ENCODE measurements around the gene VANGL2. TPM values are rescaled to one million over a fixed set of nuclear protein-coding genes. Genes with fewer than 3 reads are reported as not detected.

VANGL2 gene
- total RNA-seq, 1 experiment from 2014 or later, result 0.26 TPM

GRCh38 chr1:160438317-160438918 is 38.1 kb downstream of the VANGL2 start:
- no peaks in the 10 kb centered on the region for H3K36me3 Mint-ChIP-seq (ENCODE audit: insufficient read depth, unreplicated experiment)
- ChIA-PET CTCF (interaction anchor here (0.7 kb wide), 1 partner anchor 238 kb away, joined by 3 read pairs; no protein-coding TSS in a partner anchor), POLR2A (no interaction called here)
- no peaks in the 10 kb centered on the region for H3K9me3 Mint-ChIP-seq (ENCODE audit: unreplicated experiment)
- H3K4me1 Mint-ChIP-seq (ENCODE audit: insufficient read depth, unreplicated experiment), result no peaks in the 10 kb centered on the region
- H3K27ac Mint-ChIP-seq (ENCODE audit: low read depth, unreplicated experiment), result no peak overlapping the region
- BruUV-seq (replicated peaks), result no TSS peak
- intact Hi-C loops (cut with micrococcal nuclease), result no loop called here
- H3K4me3 Mint-ChIP-seq (ENCODE audit: unreplicated experiment), result no peak overlapping the region
- TF ChIP-seq CTCF (IDR thresholded peaks at IDR 0.05; ENCODE audit: unreplicated experiment), result no peak
- no peak for DNase-seq (ENCODE audit: unreplicated experiment)
- peaks cover 37% of the 10 kb centered on the region for H3K27me3 Mint-ChIP-seq (ENCODE audit: insufficient read depth, unreplicated experiment)

GRCh38 chr1:160438935-160439334 is 38.6 kb downstream of the VANGL2 start:
- no TSS peak for BruUV-seq (replicated peaks)
- POLR2A ChIA-PET, result no interaction called here
- Mint-ChIP-seq H3K4me3 (ENCODE audit: unreplicated experiment) (no peak overlapping the region), H3K9me3 (ENCODE audit: unreplicated experiment) (no peaks in the 10 kb centered on the region), H3K27ac (ENCODE audit: low read depth, unreplicated experiment) (no peak overlapping the region), H3K4me1 (ENCODE audit: insufficient read depth, unreplicated experiment) (no peaks in the 10 kb centered on the region), H3K36me3 (ENCODE audit: insufficient read depth, unreplicated experiment) (no peaks in the 10 kb centered on the region), H3K27me3 (ENCODE audit: insufficient read depth, unreplicated experiment) (peaks cover 32% of the 10 kb centered on the region)
- no peak for DNase-seq (ENCODE audit: unreplicated experiment)
- intact Hi-C loops (cut with micrococcal nuclease), result no loop called here
- no peak for TF ChIP-seq CTCF (IDR thresholded peaks at IDR 0.05; ENCODE audit: unreplicated experiment)
- CTCF ChIA-PET, result interaction anchor here (0.6 to 0.7 kb wide), 2 partner anchors 10 to 237 kb away, joined by 3 read pairs; no protein-coding TSS in a partner anchor

- Mint-ChIP-seq H3K27me3 (ENCODE audit: insufficient read depth, unreplicated experiment) (peaks cover 24% of the 10 kb centered on the region), H3K9me3 (ENCODE audit: unreplicated experiment) (no peaks in the 10 kb centered on the region), H3K36me3 (ENCODE audit: insufficient read depth, unreplicated experiment) (no peaks in the 10 kb centered on the region), H3K4me3 (ENCODE audit: unreplicated experiment) (no peak overlapping the region), H3K4me1 (ENCODE audit: insufficient read depth, unreplicated experiment) (no peaks in the 10 kb centered on the region), H3K27ac (ENCODE audit: low read depth, unreplicated experiment) (no peak overlapping the region)
- no peak for TF ChIP-seq CTCF (IDR thresholded peaks at IDR 0.05; ENCODE audit: unreplicated experiment)
- no TSS peak for BruUV-seq (replicated peaks)
- no peak for DNase-seq (ENCODE audit: unreplicated experiment)
- ChIA-PET CTCF (interaction anchor here (0.6 kb wide), 1 partner anchor 11 kb away, joined by 3 read pairs; no protein-coding TSS in a partner anchor), POLR2A (interaction anchor here (0.6 kb wide), 1 partner anchor 604 kb away, joined by 3 read pairs; no protein-coding TSS in a partner anchor)
- intact Hi-C loops (cut with micrococcal nuclease), result no loop called here
These were observed 39.4 kb downstream of the VANGL2 start for GRCh38 chr1:160439718-160440117.

GRCh38 chr1:160446945-160447600 is 46.7 kb downstream of the VANGL2 start:
- Mint-ChIP-seq H3K36me3 (ENCODE audit: insufficient read depth, unreplicated experiment) (no peaks in the 10 kb centered on the region), H3K4me3 (ENCODE audit: unreplicated experiment) (no peak overlapping the region), H3K9me3 (ENCODE audit: unreplicated experiment) (no peaks in the 10 kb centered on the region), H3K27ac (ENCODE audit: low read depth, unreplicated experiment) (no peak overlapping the region), H3K27me3 (ENCODE audit: insufficient read depth, unreplicated experiment) (peaks cover 22% of the 10 kb centered on the region), H3K4me1 (ENCODE audit: insufficient read depth, unreplicated experiment) (no peaks in the 10 kb centered on the region)
- BruUV-seq (replicated peaks), result no TSS peak
- CTCF ChIA-PET, result interaction anchor here (0.6 to 0.8 kb wide), 4 partner anchors 160 to 345 kb away, joined by 3 read pairs; no protein-coding TSS in a partner anchor
- intact Hi-C loops (cut with micrococcal nuclease), result no loop called here
- POLR2A ChIA-PET, result interaction anchor here (0.9 kb wide), 1 partner anchor 11 kb away, joined by 6 read pairs; no protein-coding TSS in a partner anchor
- no peak for DNase-seq (ENCODE audit: unreplicated experiment)
- no peak for TF ChIP-seq CTCF (IDR thresholded peaks at IDR 0.05; ENCODE audit: unreplicated experiment)

Data from MCF 10A (cell line).